ENCODE data around the gene MOSPD3. TPM values are rescaled to one million over a fixed set of nuclear protein-coding genes. Genes with fewer than 3 reads are reported as not detected.
A peak's percentile ranks its signal among the peaks of the same experiment; 100 is the strongest.

The MOSPD3 gene
- total and polyA plus RNA-seq, 2 of the 13 experiments (the other 11 are each of a cell fraction or from before 2014, with no cell fraction given) = 7.6 to 8.8 TPM

GRCh38 chr7:100577103-100577502, 35.2 kb upstream of the MOSPD3 start (continued):
- no peak for TF ChIP-seq ZNF234 (CRISPR knock-in tag; conservative IDR thresholded peaks at IDR 0.05)
- TF ChIP-seq HNRNPK (IDR thresholded peaks at IDR 0.05; ENCODE audit: low read depth, low read length, poor library complexity, severe bottlenecking) = peak; percentile 31
- TF ChIP-seq NR0B2 (CRISPR knock-in tag; IDR thresholded peaks at IDR 0.05) = no peak
- TF ChIP-seq TGIF2 (CRISPR knock-in tag; IDR thresholded peaks at IDR 0.05) = no peak
- TF ChIP-seq AGO2 (optimal IDR thresholded peaks at IDR 0.05; ENCODE audit: low read depth, low read length) = peak; percentile 80
- TF ChIP-seq DMAP1 (CRISPR knock-in tag; IDR thresholded peaks at IDR 0.05) = no peak
- no peak for TF ChIP-seq GLMP (CRISPR knock-in tag; IDR thresholded peaks at IDR 0.05; ENCODE audit: borderline replicate concordance)
- no peak for TF ChIP-seq ZNF879 (CRISPR knock-in tag; IDR thresholded peaks at IDR 0.05)
- no peak for TF ChIP-seq SATB2 (CRISPR knock-in tag; IDR thresholded peaks at IDR 0.05)
- no peak for TF ChIP-seq KDM1A (CRISPR knock-in tag; IDR thresholded peaks at IDR 0.05)

- ATAC-seq (no peak), FAIRE-seq (no peak), DNase-seq (ENCODE audit: low spot score) (no peak)
- Histone ChIP-seq H3K4me3 (replicated peaks in 1 of 3; ENCODE audit: insufficient read depth in 1 of 3, low read depth in 2 of 3, low read length in 3 of 3) (no peak overlapping the region), H3K79me2 (ENCODE audit: insufficient read depth, low read length) (no peaks in the 10 kb centered on the region), H4K20me1 (ENCODE audit: insufficient read depth, low read length) (no peaks in the 10 kb centered on the region), H2AFZ (ENCODE audit: low read length) (no peak overlapping the region), H3K9ac (ENCODE audit: insufficient read depth, low read depth, low read length) (no peak overlapping the region), H3K36me3 (replicated peaks in 1 of 2; ENCODE audit: control insufficient read depth in 1 of 2, insufficient read depth in 2 of 2, low read length in 2 of 2) (peaks cover 15 to 33% of the 10 kb centered on the region in 2 experiments; a peak in 4 of 5 replicates), H3K4me2 (ENCODE audit: low read depth, low read length) (no peak overlapping the region), H3K4me1 (ENCODE audit: insufficient read depth, low read length) (peaks cover 7% of the 10 kb centered on the region), H3K9me3 (ENCODE audit: low read length) (no peaks in the 10 kb centered on the region), H3K27me3 (ENCODE audit: control insufficient read depth in 1 of 2, insufficient read depth in 2 of 2, low read length in 2 of 2) (no peaks in the 10 kb centered on the region), H3K27ac (ENCODE audit: extremely low read length, insufficient read depth, low read length) (no peak overlapping the region)
- WGBS (ENCODE audit: low lambda C conversion rate) = 90% methylated on average over 2 of the region's 14 CpGs
- TF ChIP-seq GMEB1 (CRISPR knock-in tag; IDR thresholded peaks at IDR 0.05; ENCODE audit: borderline replicate concordance) (no peak), AGO2 (optimal IDR thresholded peaks at IDR 0.05; ENCODE audit: low read depth, low read length) (peak; percentile 17), AGO1 (IDR thresholded peaks at IDR 0.05; ENCODE audit: low read depth, low read length, poor library complexity, severe bottlenecking) (peak; percentile 59), ZNF138 (CRISPR knock-in tag; IDR thresholded peaks at IDR 0.05; ENCODE audit: low read depth) (no peak), ZNF280D (CRISPR knock-in tag; IDR thresholded peaks at IDR 0.05) (no peak), HES4 (CRISPR knock-in tag; IDR thresholded peaks at IDR 0.05; ENCODE audit: borderline replicate concordance) (no peak), MIER3 (CRISPR knock-in tag; IDR thresholded peaks at IDR 0.05; ENCODE audit: borderline replicate concordance) (no peak), ZNF552 (CRISPR knock-in tag; IDR thresholded peaks at IDR 0.05; ENCODE audit: borderline replicate concordance) (no peak), ZNF260 (CRISPR knock-in tag; IDR thresholded peaks at IDR 0.05; ENCODE audit: borderline replicate concordance, low read depth) (no peak)
- CTCF ChIA-PET (ENCODE audit: low intra/inter-chr PET ratio, low total read pairs) = no interaction called here
- POLR2A ChIA-PET = interaction anchor here (2.1 kb wide), 1 partner anchor 9 kb away, joined by 6 read pairs; the partner anchor contains the start of genes FBXO24 and LRCH4
- BruUV-seq (replicated peaks) = no TSS peak
- in situ Hi-C loops (cut with HindIII; ENCODE audit: extremely low pct_ligation_motif_present, low pct_unique_long_range_greater_than_20kb) (no loop called here), intact Hi-C loops (cut with micrococcal nuclease; ENCODE audit: unreplicated experiment) (no loop called here)
These were observed 34.8 kb upstream of the MOSPD3 start for GRCh38 chr7:100577507-100577906.
